H1 (cell line): ENCODE results near the gene SPEN. TPM values are rescaled to one million over a fixed set of nuclear protein-coding genes. Genes with fewer than 3 reads are reported as not detected.

Source experiments
- CTCF ChIA-PET: fragments of 300-600 bp; sonication (Branson Sonifier 250); formaldehyde crosslinking; loops from one replicate; lab custom pipeline; 2021; ENCODE audit not compliant: partially characterized antibody; lab: Charles Lee
- POLR2A ChIA-PET: fragments of 300-600 bp; sonication (Branson Sonifier 250); formaldehyde crosslinking; loops from one replicate; lab custom pipeline; 2021; ENCODE audit warnings: inconsistent platforms; ENCODE audit not compliant: partially characterized antibody; lab: Charles Lee
- DNase-seq, 2 experiments: peaks; one replicate each; pipeline versions ENCODE4 v3.0.0 to v3.0.0-alpha.2; 2010 to 2022; ENCODE audit warnings: low spot score in 2 of 2, low read depth in 1 of 2, mixed read lengths in 1 of 2
- FAIRE-seq: peaks from 2 replicates; lab custom pipeline; 2011; peaks lifted over from hg19 to GRCh38; lab: Jason Lieb, UNC
- H2AFZ ChIP-seq: 2 replicates; pipeline ENCODE4 v1.8.1; 2012; ENCODE audit warnings: low read length, inconsistent platforms
- H2AK5ac ChIP-seq: 2 replicates; pipeline ENCODE4 v1.6.1; 2013; ENCODE audit warnings: low read depth, low read length
- H2BK120ac ChIP-seq: replicated peaks from 2 replicates; pipeline ENCODE3; 2013; ENCODE audit warnings: low read depth, low read length, inconsistent platforms
- H2BK12ac ChIP-seq: 2 replicates; pipeline ENCODE4 v1.6.1; 2013; ENCODE audit warnings: low read depth, low read length
- H2BK15ac ChIP-seq: 2 replicates; pipeline ENCODE4 v1.6.1; 2013; ENCODE audit warnings: low read length
- H2BK20ac ChIP-seq: 2 replicates; pipeline ENCODE4 v1.6.1; 2013; ENCODE audit warnings: low read length
- H2BK5ac ChIP-seq: 2 replicates; pipeline ENCODE4 v1.6.1; 2013; ENCODE audit warnings: low read depth, low read length
- H3K14ac ChIP-seq: 2 replicates; pipeline ENCODE4 v1.6.1; 2013; ENCODE audit warnings: inconsistent platforms; ENCODE audit not compliant: insufficient read length
- H3K18ac ChIP-seq: 2 replicates; pipeline ENCODE4 v1.6.1; 2013; ENCODE audit warnings: low read length; ENCODE audit errors: extremely low read depth
- H3K23ac ChIP-seq: 2 replicates; pipeline ENCODE4 v1.6.1; 2013; ENCODE audit warnings: inconsistent platforms; ENCODE audit not compliant: insufficient read length
- H3K23me2 ChIP-seq: 2 replicates; pipeline ENCODE4 v1.6.1; 2013; ENCODE audit warnings: low read depth, low read length
- H3K27ac ChIP-seq: 2 replicates; pipeline ENCODE4 v1.6.1; 2011; ENCODE audit warnings: low read depth, low read length, inconsistent platforms
- H3K27me3 ChIP-seq, 4 experiments: replicated peaks in 1 of 4; 1 replicate in 1 of 4; 2 replicates in 3 of 4; pipeline versions ENCODE4 v1.6.1 to v1.8.1; 2011 to 2013; ENCODE audit warnings: low read length in 3 of 4, mild to moderate bottlenecking in 3 of 4, inconsistent platforms in 2 of 4, mixed read lengths in 2 of 4, moderate library complexity in 1 of 4; ENCODE audit not compliant: control insufficient read depth in 3 of 4, insufficient read depth in 3 of 4; ENCODE audit errors: extremely low read depth in 1 of 4
- H3K36me3 ChIP-seq, 4 experiments: 2 replicates each; pipeline versions ENCODE4 v1.6.1 to v1.8.1; 2011 to 2013; ENCODE audit warnings: mild to moderate bottlenecking in 4 of 4, low read length in 3 of 4, moderate library complexity in 2 of 4, control low read depth in 1 of 4, inconsistent platforms in 1 of 4; ENCODE audit not compliant: insufficient read depth in 4 of 4, control insufficient read depth in 2 of 4
- H3K4ac ChIP-seq: replicated peaks from 2 replicates; pipeline ENCODE3; 2013; ENCODE audit warnings: low read length, low read depth, mixed read lengths, inconsistent platforms; ENCODE audit not compliant: insufficient read length
- H3K4me1 ChIP-seq, 4 experiments: replicated peaks in 1 of 4; 1 replicate in 1 of 4; 2 replicates in 3 of 4; pipeline versions ENCODE4 v1.6.1 to v1.8.1; 2011 to 2013; ENCODE audit warnings: low read length in 3 of 4, inconsistent platforms in 2 of 4, mixed read lengths in 1 of 4; ENCODE audit not compliant: insufficient read depth in 4 of 4, control insufficient read depth in 3 of 4
- H3K4me2 ChIP-seq, 2 experiments: 2 replicates each; pipeline versions ENCODE4 v1.6.1 to v1.8.1; 2011 to 2013; ENCODE audit warnings: low read depth in 2 of 2, low read length in 2 of 2, control low read depth in 1 of 2, inconsistent platforms in 1 of 2, mild to moderate bottlenecking in 1 of 2; ENCODE audit not compliant: insufficient read depth in 1 of 2
- H3K4me3 ChIP-seq, 4 experiments: fragments of 200-600, 300-600 bp in 1 of 4; sonication (generic), shearing (Covaris generic), sonication (Bioruptor Twin) in 1 of 4; 2 replicates each; pipeline versions ENCODE4 v1.5.1 to v1.8.1; 2011 to 2016; ENCODE audit warnings: low read length in 4 of 4, low read depth in 3 of 4, control low read depth in 2 of 4, inconsistent platforms in 2 of 4, mild to moderate bottlenecking in 2 of 4, mixed read lengths in 1 of 4, moderate library complexity in 1 of 4; ENCODE audit not compliant: insufficient read depth in 2 of 4; ENCODE audit errors: extremely low read depth in 1 of 4
- H3K56ac ChIP-seq: replicated peaks from 2 replicates; pipeline ENCODE3; 2013; ENCODE audit warnings: low read depth, mild to moderate bottlenecking, mixed read lengths, low read length, inconsistent platforms; ENCODE audit not compliant: insufficient read length
- H3K79me1 ChIP-seq: 2 replicates; pipeline ENCODE4 v1.6.1; 2013; ENCODE audit warnings: low read depth, low read length, control low read depth
- H3K79me2 ChIP-seq, 2 experiments: 2 replicates each; pipeline versions ENCODE4 v1.6.1 to v1.8.1; 2012 to 2013; ENCODE audit warnings: low read length in 2 of 2, mild to moderate bottlenecking in 2 of 2, inconsistent platforms in 1 of 2; ENCODE audit not compliant: insufficient read depth in 2 of 2, control insufficient read depth in 1 of 2
- H3K9ac ChIP-seq, 4 experiments: replicated peaks in 1 of 4; 1 replicate in 1 of 4; 2 replicates in 3 of 4; pipeline versions ENCODE4 v1.6.1 to v1.8.1; 2011 to 2013; ENCODE audit warnings: low read depth in 3 of 4, low read length in 3 of 4, control low read depth in 2 of 4, mild to moderate bottlenecking in 2 of 4, moderate library complexity in 2 of 4, inconsistent platforms in 1 of 4; ENCODE audit errors: extremely low read depth in 1 of 4
- H3K9me3 ChIP-seq, 2 experiments: 2 replicates each; pipeline versions ENCODE4 v1.6.1 to v1.8.1; 2012 to 2013; ENCODE audit warnings: mild to moderate bottlenecking in 2 of 2, moderate library complexity in 2 of 2, control low read depth in 1 of 2, inconsistent platforms in 1 of 2, low read depth in 1 of 2, low read length in 1 of 2, mixed read lengths in 1 of 2; ENCODE audit not compliant: insufficient read depth in 2 of 2
- H4K20me1 ChIP-seq, 2 experiments: replicated peaks in 1 of 2; 2 replicates each; pipeline versions ENCODE3 to v1.8.1; 2011 to 2013; ENCODE audit warnings: inconsistent platforms in 2 of 2, low read length in 2 of 2, mild to moderate bottlenecking in 1 of 2; ENCODE audit not compliant: insufficient read depth in 2 of 2, control insufficient read depth in 1 of 2
- H4K5ac ChIP-seq: 2 replicates; pipeline ENCODE4 v1.6.1; 2013; ENCODE audit warnings: low read length, low read depth, mixed read lengths, inconsistent platforms; ENCODE audit not compliant: insufficient read length
- H4K8ac ChIP-seq: 2 replicates; pipeline ENCODE4 v1.8.0; 2013; ENCODE audit warnings: mild to moderate bottlenecking, moderate library complexity, low read length, inconsistent platforms; ENCODE audit not compliant: insufficient read depth; ENCODE audit errors: extremely low read depth
- H4K91ac ChIP-seq: replicated peaks from 2 replicates; pipeline ENCODE3; 2013; ENCODE audit warnings: low read length, mixed read lengths, inconsistent platforms; ENCODE audit not compliant: insufficient read length
- TEAD4 ChIP-seq: IDR thresholded peaks from 2 replicates; pipeline ENCODE4 v1.6.1; 2012; ENCODE audit warnings: low read depth, low read length, inconsistent platforms, mixed read lengths
- WGBS, 2 experiments: shearing (Covaris generic) in 1 of 2; methylation state at CpG; one replicate each; pipeline versions ENCODE4 v1.1.6 to v1.1.7; 2013 to 2015; ENCODE audit warnings: low lambda C conversion rate in 2 of 2, mixed read lengths in 2 of 2, inconsistent platforms in 1 of 2, low coverage in 1 of 2, missing lambda C conversion rate in 1 of 2; ENCODE audit not compliant: insufficient replicate concordance in 2 of 2, insufficient coverage in 1 of 2, insufficient read length in 1 of 2; ENCODE audit errors: extremely low coverage in 1 of 2, missing lambda C conversion rate in 1 of 2; 5-methylcytosine and 5-hydroxymethylcytosine counted together
- polyA plus RNA-seq, 7 experiments: library from polyadenylated mRNA; depleted of rRNA in 3 of 7; stranded (reverse) in 5 of 7; unstranded in 2 of 7; fragments of >200 nt in 5 of 7; fragments of 200-250 nt in 2 of 7; gene quantifications; 1 replicate in 5 of 7; 2 replicates in 1 of 7; 4 replicates in 1 of 7; pipeline versions ENCODE4 v1.2.1 to v1.2.3, GENCODE V29; 2011 to 2013; ENCODE audit warnings: missing spikeins in 2 of 7, mixed read lengths in 2 of 7
- total RNA-seq: library from RNA; stranded (reverse); fragmentation: NEBNext Ultra II Directional; extraction: Animal tissue kit (Norgen Biotek cat#: 25700); gene quantifications from 2 replicates; pipeline ENCODE4 v1.2.1, GENCODE V29; 2021

SPEN gene
- total and polyA plus RNA-seq, 2 of the 8 experiments (the other 6 are each of a cell fraction or from before 2014, with no cell fraction given), result 12.5 to 52.1 TPM

GRCh38 chr1:15962176-15962575 lies 114.7 kb downstream of the SPEN start:
- Histone ChIP-seq H3K27me3 (peaks cover 0 to 3% (median under 1%) of the 10 kb centered on the region in 4 experiments; a peak in 2 of 7 replicates), H2AFZ (no peak overlapping the region), H2BK20ac (0 out of 2 replicates have a peak overlapping the region, but pooled peaks have one; percentile 7), H3K4me3 (no peak overlapping the region), H4K20me1 (peaks cover 7 to 15% of the 10 kb centered on the region in 2 experiments), H3K36me3 (no peaks in the 10 kb centered on the region), H2BK15ac (no peak overlapping the region), H3K27ac (no peak overlapping the region), H3K79me2 (peaks cover 0 to 3% of the 10 kb centered on the region in 2 experiments; a peak in 1 of 4 replicates), H4K5ac (no peak overlapping the region), H3K4me1 (peaks cover 0 to 13% (median 7%) of the 10 kb centered on the region in 4 experiments; a peak in 5 of 7 replicates), H2BK12ac (no peak overlapping the region), H4K91ac (no peak overlapping the region), H3K9ac (no peak overlapping the region), H2BK5ac (no peak overlapping the region), H3K4ac (no peak overlapping the region), H3K23me2 (no peaks in the 10 kb centered on the region; the same call in 1 of the 2 replicates), H3K9me3 (no peaks in the 10 kb centered on the region), H3K79me1 (peaks cover 3% of the 10 kb centered on the region), H3K56ac (no peak overlapping the region), H2AK5ac (no peak overlapping the region), H4K8ac (no peak overlapping the region), H3K18ac (no peak overlapping the region), H3K23ac (no peak overlapping the region), H3K4me2 (no peak overlapping the region), H3K14ac (no peak overlapping the region), H2BK120ac (no peak overlapping the region)
- no peak for TF ChIP-seq TEAD4
- no peak for FAIRE-seq
- no peak for DNase-seq
- WGBS, 2 experiments, result 89% methylated on average over 6 of the region's 6 CpGs; no CpG with 5 or more reads in 1 of the 2 experiments
- POLR2A ChIA-PET, result interaction anchor here (1.1 to 2.0 kb wide), 2 partner anchors 11 to 13 kb away, joined by 4 to 10 read pairs; partner anchors contain the start of gene ZBTB17
- CTCF ChIA-PET, result interaction anchor here (1.0 to 5.9 kb wide), 7 partner anchors 9 to 170 kb away, joined by 3 to 34 read pairs (median 3); no protein-coding TSS in a partner anchor
